Immature natural killer cell (primary cell): Measurements from ENCODE around the gene CDC42EP2. TPM values are rescaled to one million over a fixed set of nuclear protein-coding genes. Genes with fewer than 3 reads are reported as not detected.

Source experiments
- DNase-seq, 3 donors: peaks; one replicate each; pipeline ENCODE4 v3.0.0; 2022; ENCODE audit warnings: mixed read lengths in 1 of 3
- H3K27ac Mint-ChIP-seq, 6 donors: one replicate each; pipeline ENCODE4 v1.8.0; 2020; ENCODE audit warnings: mixed read lengths in 6 of 6, mild to moderate bottlenecking in 5 of 6, inconsistent platforms in 4 of 6, moderate library complexity in 3 of 6
- H3K27me3 Mint-ChIP-seq, 3 donors: one replicate each; pipeline ENCODE4 v1.8.0; 2020 to 2021; ENCODE audit warnings: low read depth in 3 of 3, mild to moderate bottlenecking in 3 of 3, mixed read lengths in 3 of 3, moderate library complexity in 3 of 3, inconsistent platforms in 1 of 3
- H3K36me3 Mint-ChIP-seq, 3 donors: one replicate each; pipeline ENCODE4 v1.8.0; 2020; ENCODE audit warnings: mixed read lengths in 3 of 3, inconsistent platforms in 2 of 3, mild to moderate bottlenecking in 2 of 3
- H3K4me1 Mint-ChIP-seq, 2 donors: one replicate each; pipeline ENCODE4 v1.8.0; 2020; ENCODE audit warnings: inconsistent platforms in 2 of 2, mild to moderate bottlenecking in 2 of 2, mixed read lengths in 2 of 2, moderate library complexity in 1 of 2
- H3K4me3 Mint-ChIP-seq, 5 donors: one replicate each; pipeline ENCODE4 v1.8.0; 2020; ENCODE audit warnings: mild to moderate bottlenecking in 5 of 5, mixed read lengths in 5 of 5, inconsistent platforms in 3 of 5, moderate library complexity in 3 of 5
- H3K9me3 Mint-ChIP-seq, 6 donors: one replicate each; pipeline ENCODE4 v1.8.0; 2020; ENCODE audit warnings: mild to moderate bottlenecking in 6 of 6, mixed read lengths in 6 of 6, inconsistent platforms in 4 of 6, moderate library complexity in 3 of 6
- polyA plus RNA-seq, 3 donors: library from polyadenylated mRNA; unstranded; fragments of 300-500 nt; fragmentation: Illumina TruSeq; gene quantifications; one replicate each; pipeline ENCODE4 v1.2.3, GENCODE V29; 2021

CDC42EP2 gene
- not detected for polyA plus RNA-seq

GRCh38 chr11:65314501-65315203 lies at the start of gene CDC42EP2:
Gene CDC42EP2, plus strand, starts transcription at chr11:65314866. Its CDS starts 6,033 bp downstream, at chr11:65320899.
- Mint-ChIP-seq H3K36me3 (no peaks in the 10 kb centered on the region), H3K9me3 (no peaks in the 10 kb centered on the region), H3K27ac (no peak within 1 kb of the TSS), H3K4me1 (peaks cover 5 to 7% of the 10 kb centered on the region in 2 donors), H3K4me3 (peak within 1 kb of the TSS; percentile 72 to 83 (median 73)), H3K27me3 (peaks cover 0 to 14% (median 7%) of the 10 kb centered on the region in 3 donors)
- peak; percentile 46 to 56 (median 55) for DNase-seq

GRCh38 chr11:65266210-65266609 lies 48.5 kb upstream of the CDC42EP2 start:
- DNase-seq: no peak
- Mint-ChIP-seq H3K27ac (peak overlapping the region in 1 of 6 donors; percentile 12), H3K4me3 (peak overlapping the region in 1 of 5 donors; percentile 30), H3K36me3 (peaks cover 12 to 19% (median 16%) of the 10 kb centered on the region in 3 donors), H3K9me3 (no peaks in the 10 kb centered on the region), H3K27me3 (peaks cover 4 to 6% (median 5%) of the 10 kb centered on the region in 3 donors), H3K4me1 (peaks cover 22 to 41% of the 10 kb centered on the region in 2 donors)

GRCh38 chr11:65274735-65275682 lies 39.7 kb upstream of the CDC42EP2 start:
- Mint-ChIP-seq H3K9me3 (no peaks in the 10 kb centered on the region), H3K27ac (peak overlapping the region in 1 of 6 donors; percentile 30), H3K36me3 (peaks cover 9 to 42% (median 23%) of the 10 kb centered on the region in 3 donors), H3K27me3 (peaks cover 0 to 2% (median 1%) of the 10 kb centered on the region in 3 donors), H3K4me1 (no peaks in the 10 kb centered on the region), H3K4me3 (no peak overlapping the region)
- peak; percentile 15 to 33 (median 27) for DNase-seq

- Mint-ChIP-seq H3K36me3 (peaks cover 8 to 38% (median 20%) of the 10 kb centered on the region in 3 donors), H3K27me3 (peaks cover 0 to 2% (median 1%) of the 10 kb centered on the region in 3 donors), H3K4me3 (no peak overlapping the region), H3K27ac (no peak overlapping the region), H3K4me1 (no peaks in the 10 kb centered on the region), H3K9me3 (no peaks in the 10 kb centered on the region)
- no peak for DNase-seq
Measured at GRCh38 chr11:65275906-65276305, 38.8 kb upstream of the CDC42EP2 start.

- H3K4me1 Mint-ChIP-seq: no peaks in the 10 kb centered on the region
- no peak overlapping the region for H3K27ac Mint-ChIP-seq
- peaks cover 17 to 44% (median 31%) of the 10 kb centered on the region in 3 donors for H3K36me3 Mint-ChIP-seq
- DNase-seq: no peak
- H3K27me3 Mint-ChIP-seq: peaks cover 0 to 2% (median 0%) of the 10 kb centered on the region in 3 donors
- no peak overlapping the region for H3K4me3 Mint-ChIP-seq
- H3K9me3 Mint-ChIP-seq: no peaks in the 10 kb centered on the region
Measured at GRCh38 chr11:65277631-65278277, 36.9 kb upstream of the CDC42EP2 start.

- no peak for DNase-seq
- peaks cover 0 to 2% (median 0%) of the 10 kb centered on the region in 3 donors for H3K27me3 Mint-ChIP-seq
- H3K36me3 Mint-ChIP-seq: peaks cover 17 to 45% (median 31%) of the 10 kb centered on the region in 3 donors
- H3K4me3 Mint-ChIP-seq: no peak overlapping the region
- H3K9me3 Mint-ChIP-seq: no peaks in the 10 kb centered on the region
- H3K27ac Mint-ChIP-seq: no peak overlapping the region
- H3K4me1 Mint-ChIP-seq: no peaks in the 10 kb centered on the region
Measured at GRCh38 chr11:65278356-65278755, 36.3 kb upstream of the CDC42EP2 start.

- Mint-ChIP-seq H3K36me3 (peaks cover 17 to 45% (median 31%) of the 10 kb centered on the region in 3 donors), H3K4me1 (no peaks in the 10 kb centered on the region), H3K4me3 (no peak overlapping the region), H3K9me3 (no peaks in the 10 kb centered on the region), H3K27me3 (peaks cover 0 to 2% (median 0%) of the 10 kb centered on the region in 3 donors), H3K27ac (no peak overlapping the region)
- DNase-seq: no peak
Measured at GRCh38 chr11:65279279-65279678, 35.4 kb upstream of the CDC42EP2 start.

- Mint-ChIP-seq H3K9me3 (no peaks in the 10 kb centered on the region), H3K4me1 (no peaks in the 10 kb centered on the region), H3K27ac (no peak overlapping the region), H3K4me3 (no peak overlapping the region), H3K27me3 (peaks cover 0 to 2% (median 0%) of the 10 kb centered on the region in 3 donors), H3K36me3 (peaks cover 17 to 45% (median 31%) of the 10 kb centered on the region in 3 donors)
- no peak for DNase-seq
Measured at GRCh38 chr11:65279741-65280440, 34.8 kb upstream of the CDC42EP2 start.

GRCh38 chr11:65280646-65281045 lies 34.0 kb upstream of the CDC42EP2 start:
- Mint-ChIP-seq H3K4me3 (no peak overlapping the region), H3K9me3 (no peaks in the 10 kb centered on the region), H3K4me1 (no peaks in the 10 kb centered on the region), H3K27me3 (peaks cover 0 to under 1% (median 0%) of the 10 kb centered on the region in 3 donors), H3K36me3 (peaks cover 17 to 46% (median 31%) of the 10 kb centered on the region in 3 donors), H3K27ac (no peak overlapping the region)
- DNase-seq: no peak

- peaks cover 0 to 2% (median 0%) of the 10 kb centered on the region in 3 donors for H3K27me3 Mint-ChIP-seq
- no peaks in the 10 kb centered on the region for H3K4me1 Mint-ChIP-seq
- no peak for DNase-seq
- no peak overlapping the region for H3K4me3 Mint-ChIP-seq
- H3K9me3 Mint-ChIP-seq: no peaks in the 10 kb centered on the region
- H3K36me3 Mint-ChIP-seq: peaks cover 28 to 46% (median 33%) of the 10 kb centered on the region in 3 donors
- no peak overlapping the region for H3K27ac Mint-ChIP-seq
Measured at GRCh38 chr11:65286686-65287085, 28.0 kb upstream of the CDC42EP2 start.

GRCh38 chr11:65287601-65288000 lies 27.1 kb upstream of the CDC42EP2 start:
- Mint-ChIP-seq H3K4me3 (no peak overlapping the region), H3K27ac (peak overlapping the region in 2 of 6 donors; percentile 5 to 17)

GRCh38 chr11:65288706-65289536 lies 25.7 kb upstream of the CDC42EP2 start:
- Mint-ChIP-seq H3K9me3 (no peaks in the 10 kb centered on the region), H3K27ac (no peak overlapping the region), H3K36me3 (peaks cover 25 to 51% (median 36%) of the 10 kb centered on the region in 3 donors), H3K4me1 (no peaks in the 10 kb centered on the region), H3K4me3 (no peak overlapping the region), H3K27me3 (peaks cover 0 to 2% (median 0%) of the 10 kb centered on the region in 3 donors)
- DNase-seq: no peak

More at GRCh38 chr11:65287601-65288000, 27.1 kb upstream of the CDC42EP2 start:
- no peaks in the 10 kb centered on the region for H3K9me3 Mint-ChIP-seq
- peaks cover 0 to 2% (median 0%) of the 10 kb centered on the region in 3 donors for H3K27me3 Mint-ChIP-seq
- H3K4me1 Mint-ChIP-seq: no peaks in the 10 kb centered on the region
- H3K36me3 Mint-ChIP-seq: peaks cover 25 to 43% (median 30%) of the 10 kb centered on the region in 3 donors
- no peak for DNase-seq
